ENCODE data around the gene PARN. TPM values are rescaled to one million over a fixed set of nuclear protein-coding genes. Genes with fewer than 3 reads are reported as not detected.

The PARN gene
- total and polyA plus RNA-seq, 2 of the 8 experiments (the other 6 are each of a cell fraction or from before 2014, with no cell fraction given) = 24.5 to 44.6 TPM

DNA sequence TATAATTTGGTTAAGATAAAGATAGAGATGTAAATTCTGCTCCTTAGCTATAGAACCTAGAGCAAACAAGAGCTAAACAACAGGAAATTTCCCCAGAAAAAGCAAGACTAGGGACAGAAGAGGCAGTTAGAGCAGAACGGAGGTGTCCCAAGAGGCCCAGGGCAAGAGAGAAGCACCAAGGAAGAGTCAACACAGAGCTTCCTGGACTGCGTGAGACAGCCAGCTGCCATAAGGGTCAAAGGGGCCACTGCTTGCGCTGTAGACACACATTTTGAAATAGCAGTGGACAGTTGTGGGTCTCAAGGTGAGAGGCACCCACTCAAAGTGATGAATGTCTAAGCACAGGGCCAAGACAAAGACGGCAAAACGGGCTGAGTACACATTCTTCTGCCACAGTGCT is 156.6 kb downstream of the PARN start:
- no peaks in the 10 kb centered on the region for H3K79me2 ChIP-seq (ENCODE audit: control insufficient read depth in 1 of 2, insufficient read depth in 2 of 2, low read length in 2 of 2)
- CTCF ChIA-PET (ENCODE audit: partially characterized antibody) = interaction anchor here (0.6 to 1.8 kb wide), 5 partner anchors 9 to 55 kb away, joined by 3 to 12 read pairs (median 3); no protein-coding TSS in a partner anchor

More for the DNA sequence above, 156.6 kb downstream of the PARN start:
- H3K9ac ChIP-seq (replicated peaks in 1 of 4; ENCODE audit: extremely low read depth in 1 of 4, low read depth in 3 of 4, low read length in 3 of 4) = no peak overlapping the region
- no peak overlapping the region for H3K4me2 ChIP-seq (ENCODE audit: insufficient read depth in 1 of 2, low read depth in 2 of 2, low read length in 2 of 2)
- H4K20me1 ChIP-seq (replicated peaks in 1 of 2; ENCODE audit: control insufficient read depth in 1 of 2, insufficient read depth in 2 of 2, low read length in 2 of 2) = no peaks in the 10 kb centered on the region
- H3K4me1 ChIP-seq (replicated peaks in 1 of 4; ENCODE audit: control insufficient read depth in 3 of 4, insufficient read depth in 4 of 4, low read length in 3 of 4) = no peaks in the 10 kb centered on the region
- H4K91ac ChIP-seq (replicated peaks; ENCODE audit: insufficient read length, low read length) = no peak overlapping the region
- no peak overlapping the region for H2AFZ ChIP-seq (ENCODE audit: low read length)
- H3K27ac ChIP-seq (ENCODE audit: low read depth, low read length) = no peak overlapping the region
- H2BK5ac ChIP-seq (ENCODE audit: low read depth, low read length) = no peak overlapping the region
- H3K4ac ChIP-seq (replicated peaks; ENCODE audit: insufficient read length, low read depth, low read length) = no peak overlapping the region
- no peak overlapping the region for H3K14ac ChIP-seq (ENCODE audit: insufficient read length)
- no peak overlapping the region for H2BK20ac ChIP-seq (ENCODE audit: low read length)
- TF ChIP-seq POLR2A (IDR thresholded peaks at IDR 0.05; ENCODE audit: control extremely low read depth in 1 of 2, low read depth in 2 of 2, low read length in 2 of 2) (no peak), SP2 (IDR thresholded peaks at IDR 0.05; ENCODE audit: low read length) (no peak), SUZ12 (IDR thresholded peaks at IDR 0.05; ENCODE audit: low read length) (no peak), KDM1A (IDR thresholded peaks at IDR 0.05; ENCODE audit: borderline replicate concordance, low read length) (no peak)
- TF ChIP-seq, protein P1, sequence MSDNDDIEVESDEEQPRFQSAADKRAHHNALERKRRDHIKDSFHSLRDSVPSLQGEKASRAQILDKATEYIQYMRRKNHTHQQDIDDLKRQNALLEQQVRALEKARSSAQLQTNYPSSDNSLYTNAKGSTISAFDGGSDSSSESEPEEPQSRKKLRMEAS (IDR thresholded peaks at IDR 0.05) = no peak
- no peaks in the 10 kb centered on the region for H3K27me3 ChIP-seq (replicated peaks in 1 of 4; ENCODE audit: control insufficient read depth in 3 of 4, extremely low read depth in 1 of 4, insufficient read depth in 3 of 4, low read length in 3 of 4)
- no peak overlapping the region for H4K8ac ChIP-seq (ENCODE audit: extremely low read depth, insufficient read depth, low read length)
- WGBS, 2 experiments (ENCODE audit: extremely low coverage in 1 of 2, insufficient coverage in 1 of 2, insufficient read length in 1 of 2, insufficient replicate concordance in 2 of 2, low coverage in 1 of 2, low lambda C conversion rate in 2 of 2, missing lambda C conversion rate in 1 of 2) = 89% methylated on average over 5 of the region's 5 CpGs; no CpG with 5 or more reads in 1 of the 2 experiments
- H2BK15ac ChIP-seq (ENCODE audit: low read length) = no peak overlapping the region
- no peaks in the 10 kb centered on the region for H3K36me3 ChIP-seq (ENCODE audit: control insufficient read depth in 2 of 4, insufficient read depth in 4 of 4, low read length in 3 of 4)
- no peaks in the 10 kb centered on the region for H3K23me2 ChIP-seq (ENCODE audit: low read depth, low read length)
- no peak overlapping the region for H3K23ac ChIP-seq (ENCODE audit: insufficient read length)
- no peak overlapping the region for H3K4me3 ChIP-seq (ENCODE audit: extremely low read depth in 1 of 4, insufficient read depth in 2 of 4, low read depth in 3 of 4, low read length in 4 of 4)
- H2BK12ac ChIP-seq (ENCODE audit: low read depth, low read length) = no peak overlapping the region
- no peak for FAIRE-seq
- POLR2A ChIA-PET (ENCODE audit: partially characterized antibody) = no interaction called here
- no peaks in the 10 kb centered on the region; the same call in 1 of the 2 replicates for H3K79me1 ChIP-seq (ENCODE audit: low read depth, low read length)
- no peak overlapping the region for H3K56ac ChIP-seq (replicated peaks; ENCODE audit: insufficient read length, low read depth, low read length)
- no peaks in the 10 kb centered on the region for H3K9me3 ChIP-seq (ENCODE audit: insufficient read depth in 2 of 2, low read depth in 1 of 2, low read length in 1 of 2)
- H2BK120ac ChIP-seq (replicated peaks; ENCODE audit: low read depth, low read length) = no peak overlapping the region
- no peak overlapping the region for H3K18ac ChIP-seq (ENCODE audit: extremely low read depth, low read length)
- no peak overlapping the region for H2AK5ac ChIP-seq (ENCODE audit: low read depth, low read length)
- H4K5ac ChIP-seq (ENCODE audit: insufficient read length, low read depth, low read length) = no peak overlapping the region
- no peak for DNase-seq (ENCODE audit: low read depth in 1 of 2, low spot score in 2 of 2)
